Mucosa of stomach (tissue), 1 donor: ENCODE data around the gene SULT1A3.
"Not testable (repeated sequence)": the region's sequence is repeated elsewhere in the genome, so short reads cannot be mapped to it uniquely, and the experiment has no call there.

Source experiments
- H3K27me3 ChIP-seq: one replicate; pipeline ENCODE4 v1.7.0; 2013; ENCODE audit warnings: mild to moderate bottlenecking, low read length; ENCODE audit not compliant: control insufficient read depth, insufficient read depth
- H3K36me3 ChIP-seq: one replicate; pipeline ENCODE4 v1.7.0; 2013; ENCODE audit warnings: low read length; ENCODE audit not compliant: control insufficient read depth, insufficient read depth
- H3K4me1 ChIP-seq: one replicate; pipeline ENCODE4 v1.7.0; 2013; ENCODE audit warnings: mild to moderate bottlenecking, low read length; ENCODE audit not compliant: control insufficient read depth, insufficient read depth
- H3K4me3 ChIP-seq: one replicate; pipeline ENCODE4 v1.7.0; 2013; ENCODE audit warnings: low read length
- H3K9ac ChIP-seq: one replicate; pipeline ENCODE4 v1.7.0; 2013; ENCODE audit warnings: mild to moderate bottlenecking, low read length, moderate library complexity
- H3K9me3 ChIP-seq: one replicate; pipeline ENCODE4 v1.7.0; 2013; ENCODE audit warnings: mild to moderate bottlenecking, low read length, moderate library complexity; ENCODE audit not compliant: control insufficient read depth
- donor health status: Pancreatic carcinoma.

SULT1A3 gene

DNA sequence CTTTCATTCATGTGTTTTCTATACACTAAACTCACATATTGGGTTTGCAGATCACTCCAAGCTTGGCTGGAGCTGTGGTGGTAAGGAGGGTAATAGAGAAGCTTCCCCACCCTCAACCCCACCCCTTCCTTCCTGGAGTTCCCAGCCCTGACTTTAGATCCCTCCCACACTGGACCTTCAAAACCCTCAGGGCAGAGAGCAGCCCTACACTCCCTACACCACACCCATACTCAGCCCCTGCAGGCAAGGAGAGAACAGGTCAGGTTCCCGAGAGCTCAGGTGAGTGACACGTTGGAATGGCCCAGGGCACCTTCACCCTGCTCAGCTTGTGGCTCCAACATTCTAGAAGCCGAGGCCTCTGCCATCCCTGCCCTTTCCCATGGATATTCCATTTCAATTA lies at the start of gene SULT1A3:
Gene SULT1A3 (plus strand): TSS at position 207 of the 400 bp plus-strand sequence. CDS start 1,474 bp downstream, outside the sequence.
- not testable (repeated sequence) for H3K9me3 ChIP-seq, H3K9ac ChIP-seq, H3K4me3 ChIP-seq, H3K27me3 ChIP-seq, H3K36me3 ChIP-seq, H3K4me1 ChIP-seq

DNA sequence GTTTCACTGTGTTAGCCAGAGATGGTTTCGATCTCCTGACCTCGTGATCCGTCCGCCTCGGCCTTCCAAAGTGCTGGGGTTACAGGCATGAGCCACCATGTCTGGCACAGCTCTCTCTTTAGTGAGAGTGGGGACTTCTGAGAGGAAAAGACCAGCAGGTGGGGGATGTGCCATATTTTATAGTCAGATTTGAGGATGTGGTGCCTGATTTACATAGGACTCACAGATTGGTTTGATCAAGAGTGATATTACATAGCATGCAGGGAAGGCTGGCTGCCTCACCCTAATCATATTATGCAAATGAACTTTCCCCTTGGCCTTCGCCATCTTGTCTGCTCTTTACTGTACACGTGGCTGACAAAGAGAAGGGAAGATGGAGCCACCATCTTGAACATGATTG lies 48.0 kb upstream of the SULT1A3 start:
- Histone ChIP-seq H3K4me1 (no peaks in the 10 kb centered on the region), H3K27me3 (no peaks in the 10 kb centered on the region), H3K9ac (no peak overlapping the region), H3K9me3 (no peaks in the 10 kb centered on the region), H3K36me3 (no peaks in the 10 kb centered on the region), H3K4me3 (no peak overlapping the region)

DNA sequence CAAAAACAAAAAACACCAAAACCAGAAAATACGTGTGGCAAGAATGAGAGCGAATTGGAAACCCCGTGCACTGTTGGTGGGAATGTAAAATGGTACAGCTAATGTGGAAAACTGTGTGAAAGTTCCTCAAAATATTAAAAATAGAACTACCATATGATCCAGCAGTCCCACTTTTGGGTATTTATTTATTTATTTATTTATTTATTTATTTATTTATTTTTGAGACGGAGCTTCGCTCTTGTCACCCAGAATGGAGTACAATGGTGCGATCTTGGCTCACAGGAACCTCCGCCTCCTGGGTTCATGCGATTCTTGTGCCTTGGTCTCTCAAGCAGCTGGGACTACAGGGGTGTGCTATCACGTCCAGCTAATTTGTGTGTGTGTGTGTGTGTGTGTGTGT lies 46.5 kb upstream of the SULT1A3 start:
- H3K27me3 ChIP-seq: no peaks in the 10 kb centered on the region
- H3K9me3 ChIP-seq: no peaks in the 10 kb centered on the region
- H3K4me3 ChIP-seq: no peak overlapping the region
- H3K9ac ChIP-seq: no peak overlapping the region
- H3K36me3 ChIP-seq: no peaks in the 10 kb centered on the region
- H3K4me1 ChIP-seq: no peaks in the 10 kb centered on the region

DNA sequence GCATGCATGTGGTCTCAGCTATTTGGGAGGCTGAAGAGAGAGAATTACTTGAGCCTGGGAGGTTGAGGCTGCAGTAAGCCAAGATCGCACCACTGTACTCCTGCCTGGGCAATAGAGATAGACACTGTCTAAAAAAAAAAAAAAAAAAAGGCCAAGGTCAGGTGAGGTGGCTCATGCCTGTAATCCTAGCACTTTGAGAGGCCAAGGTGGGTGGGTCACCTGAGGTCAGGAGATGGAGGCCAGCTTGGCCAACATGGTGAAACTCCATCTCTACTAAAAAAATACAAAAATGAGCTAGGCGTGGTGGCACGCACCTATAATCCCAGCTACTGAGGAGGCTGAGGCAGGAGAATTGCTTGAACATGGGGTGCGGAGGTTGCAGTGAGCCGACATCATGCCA lies 43.9 kb upstream of the SULT1A3 start:
- Histone ChIP-seq H3K27me3 (no peaks in the 10 kb centered on the region), H3K4me1 (no peaks in the 10 kb centered on the region), H3K36me3 (no peaks in the 10 kb centered on the region)

DNA sequence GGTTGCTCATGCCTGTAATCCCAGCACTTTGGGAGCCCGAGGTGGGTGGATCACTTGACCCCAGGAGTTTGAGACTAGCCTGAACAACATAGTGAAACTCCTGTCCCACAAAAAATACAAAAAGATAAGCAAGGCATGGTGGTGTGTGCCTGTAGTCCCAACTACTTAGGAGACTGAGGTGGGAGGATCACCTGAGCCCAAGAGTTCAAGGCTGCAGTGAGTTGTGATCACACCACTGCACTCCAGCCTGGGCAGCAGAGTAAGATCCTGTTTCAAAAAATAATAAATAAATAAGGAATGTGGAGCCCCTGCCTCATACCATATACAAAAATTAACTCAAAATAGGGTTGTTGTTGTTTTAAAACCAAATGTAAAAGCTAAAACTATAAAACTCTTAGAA lies 41.8 kb upstream of the SULT1A3 start:
- Histone ChIP-seq H3K9me3 (no peaks in the 10 kb centered on the region), H3K36me3 (no peaks in the 10 kb centered on the region), H3K27me3 (no peaks in the 10 kb centered on the region), H3K9ac (no peak overlapping the region), H3K4me3 (no peak overlapping the region), H3K4me1 (no peaks in the 10 kb centered on the region)

More for the DNA sequence above, 43.9 kb upstream of the SULT1A3 start:
- no peak overlapping the region for H3K9ac ChIP-seq
- no peaks in the 10 kb centered on the region for H3K9me3 ChIP-seq
- H3K4me3 ChIP-seq: no peak overlapping the region

DNA sequence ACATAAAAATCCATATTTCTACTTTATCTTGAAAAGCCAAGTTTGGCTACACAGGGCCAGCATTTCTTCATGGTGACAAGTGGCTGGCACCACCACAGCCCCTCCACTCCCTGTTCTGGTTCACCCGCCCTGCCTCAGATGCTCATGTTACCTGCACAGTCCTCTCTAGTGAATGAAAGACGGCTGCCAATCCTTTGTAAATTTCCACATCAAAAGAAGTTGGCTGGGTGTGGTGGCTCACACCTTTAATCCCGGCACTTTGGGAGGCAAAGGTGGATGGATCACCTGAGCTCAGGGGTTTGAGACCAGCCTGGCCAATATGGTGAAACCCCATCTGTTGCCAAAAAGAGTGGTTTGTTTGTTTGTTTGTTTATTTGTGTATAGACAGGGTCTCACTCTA lies 35.5 kb upstream of the SULT1A3 start:
- Histone ChIP-seq H3K9ac (no peak overlapping the region), H3K36me3 (no peaks in the 10 kb centered on the region), H3K9me3 (no peaks in the 10 kb centered on the region), H3K27me3 (no peaks in the 10 kb centered on the region), H3K4me1 (no peaks in the 10 kb centered on the region), H3K4me3 (no peak overlapping the region)

DNA sequence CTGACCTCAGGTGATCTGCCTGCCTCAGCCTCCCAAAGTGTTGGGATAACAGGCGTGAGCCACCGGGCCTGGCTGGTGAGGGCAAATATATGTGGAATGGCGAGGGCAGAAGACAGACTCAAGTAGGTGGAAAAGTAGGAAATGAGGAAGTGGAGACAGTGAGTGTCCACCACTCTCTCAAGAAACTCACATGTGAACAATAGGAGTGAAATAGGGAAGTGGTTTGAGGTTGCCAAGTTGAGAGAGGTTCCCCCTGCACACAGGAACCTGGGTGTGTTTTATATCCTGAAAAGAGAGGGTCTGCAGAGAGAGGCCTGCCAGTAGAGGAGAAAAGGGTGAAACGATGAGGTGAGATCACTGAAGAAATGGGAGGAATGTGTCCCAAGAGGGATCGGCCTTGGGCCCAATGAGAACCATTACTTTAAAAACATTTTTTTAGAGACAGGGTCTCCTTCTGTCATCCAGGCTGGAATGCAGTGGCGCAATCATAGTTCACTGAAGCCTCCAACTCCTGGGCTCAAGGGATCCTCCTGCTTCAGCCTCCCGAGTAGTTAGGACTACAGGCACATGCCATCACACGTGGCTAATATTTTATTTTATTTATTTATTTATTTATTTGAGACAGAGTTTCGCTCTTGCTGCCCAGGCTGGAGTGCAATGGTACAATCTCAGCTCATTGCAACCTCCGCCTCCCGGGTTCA lies 32.7 kb upstream of the SULT1A3 start:
- Histone ChIP-seq H3K9me3 (no peaks in the 10 kb centered on the region), H3K4me3 (no peak overlapping the region), H3K9ac (no peak overlapping the region), H3K36me3 (no peaks in the 10 kb centered on the region), H3K4me1 (no peaks in the 10 kb centered on the region), H3K27me3 (no peaks in the 10 kb centered on the region)

DNA sequence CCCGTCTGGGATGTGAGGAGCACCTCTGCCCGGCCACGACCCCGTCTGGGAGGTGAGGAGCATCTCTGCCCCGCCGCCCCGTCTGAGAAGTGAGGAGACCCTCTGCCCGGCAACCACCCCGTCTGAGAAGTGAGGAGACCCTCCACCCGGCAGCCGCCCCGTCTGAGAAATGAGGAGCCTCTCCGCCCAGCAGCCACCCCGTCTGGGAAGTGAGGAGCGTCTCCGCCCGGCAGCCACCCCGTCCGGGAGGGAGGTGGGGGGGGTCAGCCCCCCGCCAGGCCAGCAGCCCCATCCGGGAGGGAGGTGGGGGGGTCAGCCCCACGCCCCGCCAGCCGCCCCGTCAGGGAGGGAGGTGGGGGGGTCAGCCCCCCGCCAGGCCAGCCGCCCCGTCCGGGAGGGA lies 30.3 kb upstream of the SULT1A3 start:
- not testable (repeated sequence) for H3K36me3 ChIP-seq, H3K9ac ChIP-seq, H3K4me1 ChIP-seq, H3K9me3 ChIP-seq, H3K27me3 ChIP-seq, H3K4me3 ChIP-seq

DNA sequence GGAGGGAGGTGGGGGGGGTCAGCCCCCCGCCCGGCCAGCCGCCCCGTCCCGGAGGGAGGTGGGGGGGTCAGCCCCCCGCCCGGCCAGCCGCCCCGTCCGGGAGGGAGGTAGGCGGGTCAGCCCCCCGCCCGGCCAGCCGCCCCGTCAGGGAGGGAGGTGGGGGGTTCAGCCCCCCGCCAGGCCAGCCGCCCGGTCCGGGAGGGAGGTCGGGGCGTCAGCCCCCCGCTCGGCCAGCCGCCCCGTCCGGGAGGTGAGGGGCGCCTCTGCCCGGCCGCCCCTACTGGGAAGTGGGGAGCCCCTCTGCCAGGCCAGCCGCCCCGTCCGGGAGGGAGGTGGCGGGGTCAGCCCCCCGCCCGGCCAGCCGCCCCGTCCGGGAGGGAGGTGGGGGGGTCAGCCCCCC lies 29.6 kb upstream of the SULT1A3 start:
- not testable (repeated sequence) for H3K36me3 ChIP-seq, H3K9ac ChIP-seq, H3K9me3 ChIP-seq, H3K27me3 ChIP-seq, H3K4me3 ChIP-seq, H3K4me1 ChIP-seq

DNA sequence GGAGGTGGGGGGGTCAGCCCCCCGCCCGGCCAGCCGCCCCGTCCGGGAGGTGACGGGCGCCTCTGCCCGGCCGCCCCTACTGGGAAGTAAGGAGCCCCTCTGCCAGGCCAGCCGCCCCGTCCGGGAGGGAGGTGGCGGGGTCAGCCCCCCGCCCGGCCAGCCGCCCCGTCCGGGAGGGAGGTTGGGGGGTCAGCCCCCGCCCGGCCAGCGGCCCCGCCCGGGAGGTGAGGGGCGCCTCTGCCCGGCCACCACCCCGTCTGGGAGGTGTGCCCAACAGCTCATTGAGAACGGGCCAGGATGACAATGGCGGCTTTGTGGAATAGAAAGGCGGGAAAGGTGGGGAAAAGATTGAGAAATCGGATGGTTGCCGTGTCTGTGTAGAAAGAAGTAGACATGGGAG lies 28.9 kb upstream of the SULT1A3 start:
- not testable (repeated sequence) for H3K4me3 ChIP-seq, H3K9ac ChIP-seq

DNA sequence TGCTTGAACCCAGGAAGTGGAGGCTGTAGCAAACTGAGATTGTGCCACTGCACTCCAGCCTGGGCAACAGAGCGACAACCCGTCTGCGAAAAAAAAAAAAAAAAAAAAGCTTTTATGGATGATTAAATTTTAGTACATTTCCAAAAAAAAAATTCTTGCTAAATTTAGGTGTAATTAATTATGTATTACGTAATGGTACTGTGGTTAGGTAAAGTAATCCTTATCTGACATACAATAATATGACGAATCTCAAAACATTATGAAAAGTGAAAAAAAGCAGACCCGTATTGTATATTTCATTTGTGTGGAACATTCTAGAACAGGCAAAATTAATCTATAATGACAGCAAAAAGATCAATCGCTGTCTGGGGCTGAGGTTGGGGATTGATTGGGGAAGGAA lies 26.0 kb upstream of the SULT1A3 start:
- H3K9ac ChIP-seq: no peak overlapping the region
- H3K4me3 ChIP-seq: no peak overlapping the region
- no peaks in the 10 kb centered on the region for H3K9me3 ChIP-seq
- H3K4me1 ChIP-seq: no peaks in the 10 kb centered on the region
- no peaks in the 10 kb centered on the region for H3K27me3 ChIP-seq
- H3K36me3 ChIP-seq: no peaks in the 10 kb centered on the region

More for the DNA sequence above, 28.9 kb upstream of the SULT1A3 start:
- not testable (repeated sequence) for H3K9me3 ChIP-seq, H3K27me3 ChIP-seq, H3K36me3 ChIP-seq, H3K4me1 ChIP-seq

DNA sequence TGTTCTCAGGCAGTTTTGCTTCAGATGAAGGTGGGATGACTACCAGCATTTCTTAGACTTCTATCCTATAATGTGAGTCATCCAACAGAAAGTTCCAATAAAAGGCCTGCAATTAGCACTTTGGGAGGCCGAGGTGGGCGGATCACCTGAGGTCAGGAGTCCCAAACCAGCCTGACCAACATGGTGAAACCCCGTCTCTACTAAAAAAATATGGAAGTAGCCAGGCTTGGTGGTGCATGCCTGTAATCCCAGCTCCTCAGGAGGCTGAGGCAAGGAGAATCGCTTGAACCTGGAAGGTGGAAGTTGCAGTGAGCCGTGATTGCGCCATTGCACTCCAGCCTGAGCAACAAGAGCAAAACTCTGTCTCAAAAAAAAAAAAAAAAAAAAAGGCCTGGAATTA lies 22.2 kb upstream of the SULT1A3 start:
- H3K4me3 ChIP-seq, H3K36me3 ChIP-seq, H3K9me3 ChIP-seq, H3K9ac ChIP-seq, H3K27me3 ChIP-seq, H3K4me1 ChIP-seq: not testable (repeated sequence)

DNA sequence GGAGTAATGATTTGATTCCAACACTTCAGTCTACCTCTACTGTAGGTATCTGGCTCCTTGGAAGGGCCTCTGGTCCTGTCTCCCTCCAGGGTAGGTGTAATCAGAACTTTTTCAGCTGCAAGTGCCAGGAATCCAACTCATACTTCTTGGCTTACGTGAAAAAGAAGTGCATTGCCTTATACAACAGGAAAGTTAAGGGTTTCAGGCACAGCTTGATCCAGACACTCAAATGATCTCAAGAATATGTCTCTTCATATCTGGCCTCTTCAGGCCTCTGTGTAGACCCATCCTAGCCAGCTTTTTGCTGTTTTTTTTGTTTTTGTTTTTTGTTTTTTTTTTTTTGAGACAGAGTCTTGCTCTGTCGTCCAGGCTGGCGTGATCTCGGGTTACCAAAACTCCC lies 19.9 kb upstream of the SULT1A3 start:
- Histone ChIP-seq H3K9me3 (no peaks in the 10 kb centered on the region), H3K27me3 (peaks cover 3% of the 10 kb centered on the region), H3K4me3 (no peak overlapping the region), H3K4me1 (peaks cover 5% of the 10 kb centered on the region), H3K36me3 (no peaks in the 10 kb centered on the region), H3K9ac (no peak overlapping the region)
